Raji (cell line): ENCODE measurements around the gene GATA1.

Experiments used
- POLR2A ChIP-seq: IDR thresholded peaks from 2 replicates; pipeline ENCODE4 v1.6.1; 2011; ENCODE audit warnings: low read depth, low read length, control low read depth; ENCODE audit not compliant: insufficient read depth

GATA1 gene

DNA sequence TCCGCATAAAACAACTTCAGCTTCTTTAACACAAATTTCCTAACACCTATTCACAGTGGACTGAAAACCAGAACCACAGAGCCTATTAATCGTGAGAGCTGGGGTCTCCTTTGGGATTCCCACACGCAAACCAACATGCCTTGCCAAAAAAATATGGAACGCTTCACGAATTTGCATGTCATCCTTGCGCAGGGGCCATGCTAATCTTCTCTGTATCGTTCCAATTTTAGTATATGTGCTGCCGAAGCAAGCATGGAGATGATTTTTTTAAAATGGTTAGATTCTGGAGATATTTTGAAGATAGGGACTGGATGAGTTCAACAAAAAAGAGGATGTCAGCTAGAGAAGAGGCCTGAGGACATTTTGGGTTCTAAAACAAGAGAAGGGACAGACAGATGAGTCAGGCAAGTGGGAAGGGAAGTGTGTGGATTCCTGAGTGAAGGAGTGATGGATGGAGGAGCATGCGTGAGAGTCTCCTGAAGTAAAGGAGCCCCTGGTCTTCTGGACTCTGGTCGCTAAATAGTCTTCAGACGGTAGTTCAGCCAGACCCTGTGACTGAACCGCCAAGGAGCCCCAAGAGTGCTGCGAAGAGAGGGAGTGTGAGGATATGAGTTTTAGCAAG, 9.5 kb upstream of the GATA1 start:
- no peak for TF ChIP-seq POLR2A

DNA sequence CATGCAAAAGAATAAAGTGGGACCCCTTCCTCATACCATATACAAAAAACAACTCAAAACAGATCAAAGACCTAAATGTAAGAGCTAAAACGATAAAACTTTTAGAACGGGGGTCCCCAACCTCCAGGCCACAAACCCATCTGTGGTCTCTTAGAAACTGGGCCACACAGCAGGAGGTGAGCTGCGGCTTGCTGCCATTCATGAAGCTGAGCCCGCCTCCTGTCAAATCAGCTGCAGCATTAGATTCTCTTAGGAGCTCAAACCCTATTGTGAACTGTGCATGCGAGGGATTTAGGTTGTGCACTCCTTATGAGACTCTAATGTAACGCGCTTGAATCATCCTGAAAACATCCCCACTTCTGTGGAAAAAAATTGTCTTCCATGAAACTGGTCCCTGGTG, 7.0 kb upstream of the GATA1 start:
- no peak for TF ChIP-seq POLR2A

DNA sequence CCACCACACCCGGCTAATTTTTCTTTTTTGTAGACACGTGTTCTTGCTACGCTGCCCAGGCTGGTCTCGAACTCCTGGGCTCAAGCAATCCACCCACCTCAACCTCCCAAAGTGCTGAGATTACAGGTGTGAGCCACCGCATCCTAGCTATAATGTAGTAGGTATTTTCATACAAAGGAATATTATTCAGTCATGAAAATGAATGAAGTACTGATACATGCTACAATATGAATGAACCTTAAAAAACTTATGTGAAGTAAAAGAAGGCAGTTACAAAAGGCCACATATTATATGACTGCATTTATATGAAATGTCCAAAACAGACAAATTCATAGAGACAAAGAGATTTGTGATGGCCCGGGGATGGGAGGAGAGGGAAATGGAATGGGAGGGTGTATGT, 4.7 kb upstream of the GATA1 start:
- TF ChIP-seq POLR2A = no peak

DNA sequence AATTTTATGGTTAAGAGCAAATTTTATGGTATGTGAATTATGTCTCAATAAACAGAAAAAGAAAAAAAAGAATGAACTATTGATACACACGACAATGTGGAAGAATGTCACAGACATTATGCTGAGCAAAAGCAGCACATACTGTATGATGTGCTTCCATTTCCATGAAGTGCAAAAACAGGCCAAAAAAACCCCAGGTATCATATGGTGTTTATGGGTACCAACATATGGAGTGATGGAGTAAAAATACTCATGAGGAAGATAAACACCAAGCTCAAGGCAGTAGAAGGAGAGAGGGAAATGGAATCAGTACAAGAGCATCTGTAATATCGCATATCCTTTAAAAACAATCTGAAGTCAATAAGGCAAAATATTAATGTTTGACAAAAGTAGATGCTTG, 4.2 kb upstream of the GATA1 start:
- TF ChIP-seq POLR2A = no peak

DNA sequence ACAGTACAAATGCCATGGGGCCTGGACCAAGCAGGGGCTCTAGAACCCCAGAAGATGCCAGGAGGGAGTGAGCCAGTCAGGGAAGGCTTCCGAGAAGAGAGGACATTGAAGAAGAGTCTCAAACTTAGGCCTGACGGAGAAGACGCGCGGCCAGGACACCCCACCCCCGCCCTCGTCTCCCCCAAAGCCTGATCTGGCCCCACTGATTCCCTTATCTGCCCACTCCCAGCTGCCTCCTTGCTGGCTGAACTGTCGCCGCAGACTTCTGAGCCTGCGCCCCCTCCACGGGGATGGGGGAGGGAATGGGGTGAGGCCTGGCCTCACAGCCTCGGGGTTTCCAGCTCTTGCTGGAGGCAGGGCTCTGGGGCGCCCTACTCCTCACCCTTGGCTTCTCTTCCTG, 3.6 kb upstream of the GATA1 start:
- TF ChIP-seq POLR2A = no peak

DNA sequence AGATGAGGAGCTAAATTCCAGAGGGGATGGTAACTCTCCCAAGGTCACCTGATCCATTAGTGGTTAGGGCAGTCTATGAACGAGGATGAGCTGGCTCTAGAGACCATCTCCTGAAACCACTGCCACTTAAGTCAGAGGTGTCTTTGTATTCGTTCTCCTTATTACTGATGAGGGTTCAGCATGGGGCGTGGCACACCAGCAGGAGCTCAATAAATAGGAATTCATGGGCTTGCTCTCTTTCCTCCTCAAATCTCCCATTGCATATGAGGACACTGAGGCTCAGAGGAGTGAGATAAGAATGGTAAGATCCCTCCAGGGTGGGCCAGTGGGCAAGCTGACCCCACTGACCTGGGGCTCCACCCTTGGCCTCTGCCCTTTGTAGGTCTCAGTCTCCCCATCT, 1.7 kb upstream of the GATA1 start:
- no peak for TF ChIP-seq POLR2A

DNA sequence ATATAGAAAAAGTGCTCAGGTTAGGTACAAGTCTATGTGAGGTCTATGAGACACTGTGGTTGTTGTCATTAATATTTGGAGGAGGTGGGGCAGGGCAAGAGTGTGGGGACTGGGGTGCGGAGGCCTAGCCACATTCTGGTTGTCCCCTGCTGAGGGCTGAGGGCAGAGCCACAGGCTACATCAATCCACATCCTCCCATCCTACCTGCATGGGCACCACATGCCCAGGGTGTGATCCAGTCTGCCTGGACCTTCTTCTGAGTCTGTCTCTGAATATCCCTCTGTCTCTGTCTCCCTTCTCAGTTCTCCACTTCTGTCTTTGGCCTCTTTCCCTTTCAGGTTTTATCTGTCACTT, 1.2 kb upstream of the GATA1 start:
- no peak for TF ChIP-seq POLR2A

DNA sequence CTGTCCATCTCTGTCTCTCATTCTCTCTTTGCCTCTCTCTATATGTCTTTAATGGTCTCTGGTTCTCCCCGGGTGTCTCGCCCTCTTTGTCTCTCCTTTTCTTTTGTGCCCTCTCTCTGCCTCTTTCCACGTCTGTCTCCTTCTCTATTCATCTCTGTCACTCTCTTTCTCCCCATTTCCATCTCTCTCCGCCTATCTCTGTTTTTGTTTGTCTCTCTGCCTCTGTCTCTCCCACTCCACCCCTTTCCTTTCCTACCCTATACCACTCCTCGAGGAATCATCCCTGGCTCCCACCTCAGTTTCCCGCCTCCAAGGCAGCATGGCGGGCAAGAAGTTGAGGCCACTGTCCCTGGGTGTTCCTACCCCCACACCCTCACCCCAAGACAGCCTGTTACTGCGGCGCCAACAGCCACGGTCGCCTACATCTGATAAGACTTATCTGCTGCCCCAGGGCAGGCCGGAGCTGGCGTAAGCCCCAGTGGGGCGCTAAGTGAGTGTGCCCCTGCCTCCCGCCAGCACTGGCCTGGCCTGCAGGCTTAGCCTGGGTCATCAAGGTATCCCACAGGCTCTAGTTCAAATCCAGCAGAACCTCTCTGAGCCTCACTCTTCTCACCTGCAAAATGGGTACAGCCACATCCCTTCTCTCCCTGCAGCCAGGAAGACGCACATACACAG, 713 bp upstream of the GATA1 start:
- no peak for TF ChIP-seq POLR2A

DNA sequence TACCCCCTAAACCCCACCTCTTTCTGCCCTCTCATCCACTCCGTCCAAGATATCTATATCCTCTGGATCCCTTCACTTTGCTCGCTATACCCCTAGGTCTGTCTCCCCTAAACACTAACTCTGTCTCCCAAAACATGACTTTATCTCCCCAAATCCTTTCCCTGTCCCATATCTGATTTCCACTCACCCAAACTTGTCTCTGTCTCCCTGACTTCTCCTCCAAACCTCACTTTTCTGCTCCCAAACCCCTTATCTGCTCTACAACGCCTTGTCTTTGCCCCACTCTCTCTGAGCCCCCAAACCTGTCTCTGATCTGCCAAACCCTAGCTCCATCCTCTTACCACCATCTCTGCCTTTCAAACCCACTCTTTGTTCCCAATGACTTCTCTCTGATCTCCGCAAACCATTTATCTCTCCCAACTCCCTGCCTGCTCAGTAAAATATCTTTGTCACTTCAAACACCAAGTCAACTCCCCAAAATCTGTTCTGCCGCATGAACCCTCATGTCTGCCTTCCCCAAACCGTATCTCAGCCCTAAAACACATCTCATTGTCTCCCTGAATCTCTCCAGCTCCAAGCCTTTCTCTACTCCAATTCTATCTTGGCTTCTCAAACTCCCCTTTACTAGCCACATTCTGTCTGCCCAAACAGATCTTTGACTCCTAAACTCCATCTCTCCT, 575 bp downstream of the GATA1 start:
- TF ChIP-seq POLR2A = no peak

DNA sequence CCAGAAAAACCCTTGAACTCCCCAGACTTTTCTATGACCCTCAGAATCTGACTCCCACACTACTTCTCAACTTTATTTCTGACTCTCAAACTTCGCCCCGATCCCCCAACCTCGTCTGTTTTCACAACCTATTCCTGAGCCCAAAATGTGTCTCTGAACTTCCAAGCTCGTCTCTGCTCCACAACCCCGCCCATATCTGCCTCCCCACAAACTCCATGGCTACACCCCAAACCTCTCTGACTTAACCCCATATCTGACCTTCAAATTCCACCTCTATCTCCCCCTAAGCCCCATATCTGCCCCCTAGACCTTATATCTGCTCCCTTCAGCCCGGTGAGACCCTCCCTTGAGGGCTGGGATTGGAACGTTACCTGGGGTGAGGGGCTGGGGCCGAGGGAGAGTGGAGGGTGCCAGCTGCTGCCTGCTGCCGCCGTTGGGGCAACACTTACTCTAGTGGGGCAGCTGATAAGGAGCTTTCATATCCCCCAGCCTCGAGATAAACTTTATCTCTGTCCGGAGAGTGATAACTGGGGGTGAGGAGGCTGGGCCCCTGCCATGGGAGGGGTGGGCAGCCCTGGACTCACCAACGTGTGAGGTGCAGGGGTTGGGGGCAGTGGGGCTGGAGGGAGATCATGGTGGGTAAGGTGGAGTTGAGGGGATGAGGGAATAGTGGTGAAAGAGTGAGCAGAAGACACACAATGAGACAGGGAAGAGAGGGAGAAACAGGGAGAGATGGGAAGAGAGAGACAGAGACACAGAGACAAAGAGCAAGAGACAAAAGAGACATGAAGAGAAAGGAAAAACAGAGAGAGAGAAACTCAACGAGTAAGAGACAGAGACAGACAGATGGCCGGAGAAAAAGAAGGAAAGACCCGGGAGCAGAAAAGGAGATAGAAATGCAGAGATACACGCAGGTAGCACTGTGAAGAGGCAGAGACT, 1.4 kb downstream of the GATA1 start:
- TF ChIP-seq POLR2A = no peak

DNA sequence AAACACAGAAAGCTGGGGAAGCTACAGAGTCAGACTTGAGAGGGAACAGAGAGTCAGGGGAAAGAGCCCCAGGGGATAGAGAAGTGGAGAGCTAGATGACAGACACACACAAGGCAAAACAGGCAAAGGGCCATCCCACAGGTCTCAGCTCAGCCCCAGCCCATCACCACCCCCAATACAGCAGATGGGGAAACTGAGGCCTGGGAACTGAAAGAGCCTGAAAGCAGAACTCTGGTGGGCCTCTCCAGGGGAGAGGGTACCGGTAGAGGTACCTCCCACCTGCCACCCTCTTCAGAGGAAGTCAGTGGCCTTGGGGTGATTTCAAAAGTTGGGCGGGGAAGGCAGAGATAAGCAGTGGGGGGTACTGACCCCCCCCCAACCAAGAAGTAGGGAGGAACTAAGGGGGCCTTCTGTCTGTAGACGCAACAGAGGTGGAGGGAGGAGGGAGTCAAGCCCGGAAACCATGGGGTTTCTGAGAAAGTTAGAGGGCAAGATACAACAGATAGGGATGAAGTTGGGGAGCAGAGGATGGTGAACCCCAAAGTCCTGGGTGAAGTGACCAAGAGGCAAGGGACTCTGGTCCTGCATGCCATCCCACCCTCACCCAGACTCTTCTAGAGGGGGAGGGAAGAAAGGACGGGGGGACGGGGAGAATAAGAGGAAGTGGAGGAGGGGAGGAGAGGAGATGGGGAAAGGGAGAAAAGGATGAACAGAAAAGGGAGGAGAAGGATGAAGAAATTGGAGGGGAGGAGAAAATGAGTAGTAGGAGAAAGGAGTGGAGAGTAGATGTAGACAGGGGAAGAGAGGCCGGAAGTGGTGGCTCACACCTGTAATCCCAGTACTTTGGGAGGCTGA, 3.2 kb downstream of the GATA1 start:
- TF ChIP-seq POLR2A = no peak

DNA sequence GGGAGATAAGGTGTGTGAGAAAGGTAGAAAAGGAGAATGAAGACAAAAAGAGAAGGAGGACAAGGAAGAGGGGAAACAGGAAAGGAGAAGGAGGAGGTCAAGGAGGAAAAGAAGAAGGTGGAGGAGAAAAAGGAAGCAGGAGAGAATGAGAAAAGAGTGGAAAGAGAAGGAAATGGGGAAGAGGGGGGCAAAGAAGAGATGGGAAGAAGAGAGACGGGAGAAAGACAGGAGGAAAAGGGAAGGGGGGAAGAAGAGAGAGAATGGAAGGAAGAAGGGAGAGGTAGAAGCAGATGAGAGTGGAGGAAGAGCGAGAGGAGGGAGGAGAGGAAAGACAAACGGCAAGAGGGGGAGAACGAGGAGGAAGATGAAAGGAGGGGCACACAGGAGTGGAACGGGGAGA, 4.1 kb downstream of the GATA1 start:
- no peak for TF ChIP-seq POLR2A

DNA sequence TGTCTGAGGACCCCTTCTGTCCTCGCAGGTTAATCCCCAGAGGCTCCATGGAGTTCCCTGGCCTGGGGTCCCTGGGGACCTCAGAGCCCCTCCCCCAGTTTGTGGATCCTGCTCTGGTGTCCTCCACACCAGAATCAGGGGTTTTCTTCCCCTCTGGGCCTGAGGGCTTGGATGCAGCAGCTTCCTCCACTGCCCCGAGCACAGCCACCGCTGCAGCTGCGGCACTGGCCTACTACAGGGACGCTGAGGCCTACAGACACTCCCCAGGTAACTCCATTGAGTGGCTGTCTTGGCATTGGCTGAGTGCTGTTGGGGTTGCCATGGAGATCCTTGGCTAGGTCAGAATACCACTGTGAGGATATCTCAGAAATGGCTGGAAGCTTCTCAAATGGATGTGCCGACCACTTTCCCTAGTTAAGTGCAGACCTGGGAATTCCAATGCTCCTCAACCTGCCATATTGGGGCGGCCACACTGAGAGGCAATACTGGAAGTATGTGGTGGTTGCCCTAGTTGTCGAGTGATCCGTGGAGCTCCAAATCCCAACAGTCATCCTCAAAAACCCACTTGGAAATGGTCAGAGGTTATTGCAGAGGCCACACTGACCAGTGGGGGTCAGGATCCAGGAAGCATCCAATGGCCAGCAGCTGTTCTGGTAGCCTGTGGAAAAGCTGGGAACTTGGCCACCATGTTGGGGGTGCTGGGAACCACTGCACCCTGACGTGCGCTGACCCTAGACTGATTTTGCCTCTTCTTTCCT, 4.9 kb downstream of the GATA1 start:
- TF ChIP-seq POLR2A = no peak

DNA sequence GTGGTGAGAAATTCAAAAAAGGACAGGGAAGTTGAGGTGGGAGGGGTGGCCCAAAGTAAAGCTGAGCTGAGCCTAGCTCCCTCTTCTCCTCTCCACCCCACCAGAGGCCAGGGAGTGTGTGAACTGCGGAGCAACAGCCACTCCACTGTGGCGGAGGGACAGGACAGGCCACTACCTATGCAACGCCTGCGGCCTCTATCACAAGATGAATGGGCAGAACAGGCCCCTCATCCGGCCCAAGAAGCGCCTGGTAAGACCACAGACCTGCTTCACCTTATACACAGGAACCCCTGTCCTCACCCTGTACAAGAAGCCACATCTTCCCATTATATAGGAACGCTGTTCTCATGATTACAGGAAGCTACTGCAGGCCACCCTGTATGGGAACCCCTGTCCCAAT, 5.8 kb downstream of the GATA1 start:
- no peak for TF ChIP-seq POLR2A

DNA sequence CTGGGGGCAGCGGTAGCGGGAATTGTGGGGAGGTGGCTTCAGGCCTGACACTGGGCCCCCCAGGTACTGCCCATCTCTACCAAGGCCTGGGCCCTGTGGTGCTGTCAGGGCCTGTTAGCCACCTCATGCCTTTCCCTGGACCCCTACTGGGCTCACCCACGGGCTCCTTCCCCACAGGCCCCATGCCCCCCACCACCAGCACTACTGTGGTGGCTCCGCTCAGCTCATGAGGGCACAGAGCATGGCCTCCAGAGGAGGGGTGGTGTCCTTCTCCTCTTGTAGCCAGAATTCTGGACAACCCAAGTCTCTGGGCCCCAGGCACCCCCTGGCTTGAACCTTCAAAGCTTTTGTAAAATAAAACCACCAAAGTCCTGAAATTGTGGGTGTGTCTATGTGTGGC, 7.5 kb downstream of the GATA1 start:
- no peak for TF ChIP-seq POLR2A
